SH-SY5Y (cell line): ENCODE measurements around the gene PRUNE2.

ENCODE experiments used
- GATA2 ChIP-seq: IDR thresholded peaks from 2 replicates; pipeline ENCODE4 v1.6.1; 2011; ENCODE audit warnings: mild to moderate bottlenecking, low read depth, low read length
- GATA3 ChIP-seq: IDR thresholded peaks from 2 replicates; pipeline ENCODE4 v1.6.1; 2011; ENCODE audit warnings: low read depth, mild to moderate bottlenecking, low read length, moderate library complexity

DNA sequence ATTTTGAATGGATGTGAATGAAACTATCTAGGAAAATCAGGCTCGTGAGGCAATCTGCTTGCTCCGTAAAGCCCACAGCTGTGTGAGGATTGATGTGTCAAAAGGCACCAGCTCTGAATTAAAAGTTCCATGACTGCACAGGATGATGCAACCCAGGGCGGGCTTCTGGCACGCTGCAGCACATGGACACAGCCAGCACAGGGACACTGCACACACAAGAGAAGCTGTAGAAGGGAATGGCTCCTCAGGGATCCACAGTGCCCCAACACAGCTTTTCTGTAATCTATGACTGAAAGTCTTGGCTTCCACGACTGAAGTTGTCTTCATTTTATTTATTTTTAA is 295.9 kb downstream of the PRUNE2 start:
- TF ChIP-seq GATA3 = no peak
- TF ChIP-seq GATA2 = no peak
